ENCODE data around the gene RBPJ.

Gene RBPJ

DNA sequence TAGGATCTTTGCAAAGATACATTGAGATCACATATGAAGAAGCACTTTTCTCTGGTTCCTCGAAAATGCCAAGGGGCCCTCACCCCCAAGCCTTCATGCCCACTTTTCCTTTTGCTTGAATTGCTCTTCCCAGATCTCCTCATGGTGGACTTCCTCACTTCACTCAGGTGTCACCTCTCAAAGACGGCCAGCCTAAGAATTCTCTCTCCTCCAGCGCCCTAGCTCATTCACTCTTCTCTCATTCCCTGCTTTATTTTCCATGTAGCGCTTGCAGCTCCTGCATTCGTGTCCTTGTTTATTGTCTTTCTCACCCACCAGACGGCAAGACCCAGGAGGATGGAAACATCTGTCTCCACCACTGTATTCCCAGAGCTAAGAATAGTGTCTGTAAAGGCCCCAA lies 136.6 kb downstream of the RBPJ start:
- H3K4me3 ChIP-seq (ENCODE audit: control insufficient read depth, low read depth, low read length), result no peak overlapping the region
- no peak for DNase-seq (ENCODE audit: low read depth)
- TF ChIP-seq, protein P1, sequence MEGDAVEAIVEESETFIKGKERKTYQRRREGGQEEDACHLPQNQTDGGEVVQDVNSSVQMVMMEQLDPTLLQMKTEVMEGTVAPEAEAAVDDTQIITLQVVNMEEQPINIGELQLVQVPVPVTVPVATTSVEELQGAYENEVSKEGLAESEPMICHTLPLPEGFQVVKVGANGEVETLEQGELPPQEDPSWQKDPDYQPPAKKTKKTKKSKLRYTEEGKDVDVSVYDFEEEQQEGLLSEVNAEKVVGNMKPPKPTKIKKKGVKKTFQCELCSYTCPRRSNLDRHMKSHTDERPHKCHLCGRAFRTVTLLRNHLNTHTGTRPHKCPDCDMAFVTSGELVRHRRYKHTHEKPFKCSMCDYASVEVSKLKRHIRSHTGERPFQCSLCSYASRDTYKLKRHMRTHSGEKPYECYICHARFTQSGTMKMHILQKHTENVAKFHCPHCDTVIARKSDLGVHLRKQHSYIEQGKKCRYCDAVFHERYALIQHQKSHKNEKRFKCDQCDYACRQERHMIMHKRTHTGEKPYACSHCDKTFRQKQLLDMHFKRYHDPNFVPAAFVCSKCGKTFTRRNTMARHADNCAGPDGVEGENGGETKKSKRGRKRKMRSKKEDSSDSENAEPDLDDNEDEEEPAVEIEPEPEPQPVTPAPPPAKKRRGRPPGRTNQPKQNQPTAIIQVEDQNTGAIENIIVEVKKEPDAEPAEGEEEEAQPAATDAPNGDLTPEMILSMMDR (IDR thresholded peaks at IDR 0.05; ENCODE audit: control insufficient read depth, insufficient read depth, low read depth, low read length, missing control alignments), result no peak

DNA sequence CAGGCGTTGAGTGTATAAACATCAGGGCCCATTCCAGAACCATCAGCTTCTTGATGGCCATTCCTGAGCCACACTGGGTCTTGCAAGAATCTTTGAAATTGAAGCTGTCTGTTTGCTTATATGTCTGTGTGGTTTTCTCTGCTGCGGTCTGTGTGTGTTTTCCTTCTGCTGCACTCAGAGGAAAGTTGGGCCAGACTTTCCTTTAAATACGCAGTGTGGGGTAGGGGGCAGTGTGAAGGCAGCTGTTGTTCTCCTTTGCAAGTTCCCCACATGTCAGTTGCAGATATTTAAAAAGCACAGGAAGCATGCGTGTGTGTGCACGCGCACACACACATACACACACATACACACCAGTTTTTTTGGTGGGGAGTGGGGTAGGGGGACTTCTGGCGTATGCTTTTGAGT lies 137.3 kb downstream of the RBPJ start:
- TF ChIP-seq, protein P1 (IDR thresholded peaks at IDR 0.05; ENCODE audit: control insufficient read depth, insufficient read depth, low read depth, low read length, missing control alignments), result no peak
- peak; percentile 17 for DNase-seq (ENCODE audit: low read depth)

DNA sequence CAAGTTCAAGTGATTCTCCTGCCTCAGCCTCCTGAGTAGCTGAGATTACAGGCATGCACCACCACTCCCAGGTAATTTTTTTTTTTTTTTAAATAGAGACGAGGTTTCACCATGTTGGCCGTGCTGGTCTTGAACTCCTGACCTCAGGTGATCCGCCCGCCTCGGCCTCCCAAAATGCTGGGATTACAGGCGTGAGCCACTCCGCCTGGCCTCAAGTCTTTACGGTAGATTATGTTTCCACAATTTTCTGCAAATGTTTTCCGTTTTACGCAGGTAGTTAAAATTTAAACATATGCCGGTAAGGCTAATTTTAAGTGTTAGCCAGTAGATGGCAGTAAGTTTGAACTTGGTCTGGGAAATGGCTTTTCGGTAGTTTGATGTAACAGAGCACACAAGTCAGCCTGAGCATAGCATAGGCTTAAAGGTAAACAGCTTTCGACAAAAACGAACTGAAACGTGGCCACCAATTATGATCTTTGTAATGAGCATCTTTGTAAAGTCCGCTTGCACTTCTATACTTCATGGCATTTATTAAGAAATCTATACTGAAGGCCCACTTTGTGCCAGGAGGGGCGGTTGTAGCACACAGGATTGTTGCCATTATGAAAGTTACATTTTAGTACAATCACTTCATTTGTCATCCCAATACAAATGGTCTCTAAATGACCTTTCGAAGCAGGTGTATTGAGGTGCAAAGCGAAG lies 138.4 kb downstream of the RBPJ start:
- peak; percentile 67 for DNase-seq (ENCODE audit: low read depth)
- H3K4me3 ChIP-seq (ENCODE audit: control insufficient read depth, low read depth, low read length), result no peak overlapping the region
- TF ChIP-seq, protein P1 (IDR thresholded peaks at IDR 0.05; ENCODE audit: control insufficient read depth, insufficient read depth, low read depth, low read length, missing control alignments), result peak; percentile 61

More for the DNA sequence above, 137.3 kb downstream of the RBPJ start:
- H3K4me3 ChIP-seq (ENCODE audit: control insufficient read depth, low read depth, low read length), result no peak overlapping the region

DNA sequence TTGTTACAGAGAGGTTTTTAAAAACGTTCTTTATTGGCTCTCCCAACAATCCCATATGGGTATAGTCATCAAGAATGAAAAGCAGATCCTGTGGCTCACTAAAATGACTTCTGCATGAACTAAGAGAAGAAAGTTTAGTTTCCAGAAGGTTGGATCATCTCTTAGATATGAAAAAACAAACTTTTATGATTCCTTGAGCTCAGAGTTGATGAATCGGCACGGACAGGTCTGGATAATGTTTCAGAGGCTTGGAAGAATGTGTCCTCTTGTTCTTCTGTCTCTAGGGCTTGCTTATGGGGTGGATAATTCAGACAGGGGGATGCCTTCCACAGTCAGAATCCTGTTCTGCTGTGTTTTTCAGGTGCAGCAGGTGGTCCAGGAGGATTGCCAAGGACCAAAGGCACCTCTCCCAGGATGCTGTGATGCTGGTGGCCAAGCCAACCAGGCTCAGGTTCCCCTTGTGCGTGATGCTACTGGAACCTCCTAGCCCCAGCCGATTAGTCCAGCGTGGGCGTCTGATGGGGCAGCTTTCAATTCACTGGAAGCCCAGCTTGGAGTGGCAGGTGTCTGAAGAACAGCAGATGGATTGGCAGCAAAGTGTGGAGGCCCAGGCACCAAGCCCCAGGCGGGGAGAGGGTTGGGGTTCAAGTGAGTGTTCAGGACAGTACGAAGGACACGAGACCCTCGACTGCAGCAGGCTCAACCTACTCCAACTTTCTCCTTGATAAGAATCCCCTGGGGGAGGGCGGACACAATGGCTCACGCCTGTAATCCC lies 139.1 kb downstream of the RBPJ start:
- DNase-seq (ENCODE audit: low read depth), result peak; percentile 62
- TF ChIP-seq, protein P1 (IDR thresholded peaks at IDR 0.05; ENCODE audit: control insufficient read depth, insufficient read depth, low read depth, low read length, missing control alignments), result no peak
- H3K4me3 ChIP-seq (ENCODE audit: control insufficient read depth, low read depth, low read length), result no peak overlapping the region

DNA sequence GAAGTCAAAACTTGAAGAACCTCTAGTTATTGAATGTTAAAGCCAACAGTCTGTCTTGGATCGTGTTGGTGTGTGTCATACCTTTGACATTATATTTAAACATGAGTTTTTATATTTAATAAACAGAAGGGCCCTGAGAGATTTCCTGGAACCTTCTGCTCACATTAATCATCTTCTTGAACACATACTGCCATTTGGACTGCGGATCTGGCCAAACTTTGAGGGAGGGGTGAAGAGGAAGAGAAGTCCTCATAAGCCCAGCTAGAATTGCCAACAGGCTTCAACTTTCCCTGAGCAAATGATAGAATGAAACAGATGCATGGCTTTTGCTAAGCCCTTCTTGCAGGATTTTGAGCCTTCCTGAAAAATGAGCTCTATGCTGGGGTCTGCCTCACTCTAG lies 142.1 kb downstream of the RBPJ start:
- no peak overlapping the region for H3K4me3 ChIP-seq (ENCODE audit: control insufficient read depth, low read depth, low read length)
- TF ChIP-seq, protein P1 (IDR thresholded peaks at IDR 0.05; ENCODE audit: control insufficient read depth, insufficient read depth, low read depth, low read length, missing control alignments), result no peak
- DNase-seq (ENCODE audit: low read depth), result no peak

DNA sequence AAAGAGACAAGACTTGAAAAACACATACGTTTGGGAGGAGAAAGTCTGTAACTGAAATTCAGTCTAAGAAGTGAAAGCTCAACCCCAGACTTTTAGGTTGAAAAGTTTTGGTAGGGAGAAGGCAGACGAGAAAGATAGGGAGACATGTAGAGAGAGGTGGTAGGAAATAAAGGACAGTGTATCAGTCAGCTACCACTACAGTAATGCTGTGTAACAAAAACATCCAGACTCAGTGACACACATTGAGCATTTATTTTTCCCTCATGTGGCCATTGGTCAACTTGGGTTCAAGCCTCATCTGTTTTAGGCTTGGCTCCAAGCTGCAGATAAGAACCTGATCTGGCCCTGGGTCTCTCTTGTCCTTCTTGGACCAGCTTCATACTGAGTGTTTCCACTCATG lies 142.6 kb downstream of the RBPJ start:
- TF ChIP-seq, protein P1 (IDR thresholded peaks at IDR 0.05; ENCODE audit: control insufficient read depth, insufficient read depth, low read depth, low read length, missing control alignments), result no peak

More for the DNA sequence above, 142.6 kb downstream of the RBPJ start:
- DNase-seq (ENCODE audit: low read depth), result no peak
- H3K4me3 ChIP-seq (ENCODE audit: control insufficient read depth, low read depth, low read length), result no peak overlapping the region
